ENCODE measurements around the gene ZYG11A.
A peak's percentile ranks its signal among the peaks of the same experiment; 100 is the strongest.

ZYG11A gene

GRCh38 chr1:52880206-52880605, 37.6 kb downstream of the ZYG11A start:
- no peak for DNase-seq

DNA sequence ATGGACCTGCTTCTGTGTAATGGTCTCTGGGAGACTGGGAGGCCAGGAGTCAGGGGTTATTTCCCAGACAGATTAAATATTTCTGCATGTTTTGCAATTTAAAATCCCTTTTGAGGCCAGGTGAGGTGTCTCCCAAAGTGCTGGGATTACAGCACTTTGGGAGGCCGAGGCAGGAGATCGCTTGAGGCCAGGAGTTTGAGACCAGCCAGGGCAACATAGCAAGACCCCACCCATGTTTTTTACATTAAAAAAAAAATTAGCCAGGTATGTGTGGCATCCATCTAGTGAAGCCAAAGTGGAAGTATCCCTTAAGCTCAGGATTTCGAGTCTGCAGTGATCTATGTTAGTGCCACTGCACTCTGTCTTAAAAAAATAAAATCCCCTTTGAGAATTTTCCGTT, 44.9 kb downstream of the ZYG11A start:
- DNase-seq = no peak

DNA sequence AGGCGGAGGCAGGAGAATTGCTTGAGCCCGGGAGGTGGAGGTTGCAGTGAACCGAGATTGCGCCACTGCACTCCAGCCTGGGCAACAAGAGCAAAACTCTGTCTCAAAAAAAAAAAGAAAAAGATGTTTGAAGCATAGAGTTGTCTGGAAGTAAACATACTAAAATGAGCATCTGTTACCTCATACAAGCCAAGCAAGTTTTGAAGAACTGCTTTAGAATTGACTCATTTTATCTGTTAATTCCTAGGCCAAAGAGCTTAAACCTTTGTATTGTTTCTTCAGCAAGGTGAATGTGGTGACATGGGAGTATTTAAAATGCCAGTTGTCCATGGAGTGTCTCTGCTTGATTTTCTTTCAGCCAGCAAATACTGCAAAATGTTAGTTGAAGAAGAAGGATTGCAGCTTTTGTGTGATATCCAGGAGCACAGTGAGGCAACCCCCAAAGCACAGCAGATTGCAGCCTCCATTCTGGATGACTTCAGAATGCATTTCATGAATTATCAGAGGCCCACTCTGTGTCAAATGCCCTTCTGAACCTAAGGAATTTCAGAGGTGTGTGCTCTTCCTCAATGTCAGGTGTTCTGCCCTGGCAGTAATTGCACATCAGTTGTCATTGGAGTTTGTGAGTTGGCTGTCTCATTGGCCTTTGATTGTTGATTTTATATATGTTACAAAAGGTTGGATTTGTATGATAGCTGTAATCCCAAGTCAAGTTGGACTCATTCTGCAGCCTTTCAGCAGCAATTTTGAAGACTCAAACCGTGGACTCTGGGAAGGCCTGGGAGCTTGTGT, 50.1 kb downstream of the ZYG11A start:
- DNase-seq = no peak

GRCh38 chr1:52899445-52899894, 56.9 kb downstream of the ZYG11A start:
- no peak for DNase-seq

GRCh38 chr1:52900402-52900801, 57.8 kb downstream of the ZYG11A start:
- DNase-seq = no peak

- no peak for DNase-seq
Observed at GRCh38 chr1:52901384-52901783, 58.8 kb downstream of the ZYG11A start.

DNA sequence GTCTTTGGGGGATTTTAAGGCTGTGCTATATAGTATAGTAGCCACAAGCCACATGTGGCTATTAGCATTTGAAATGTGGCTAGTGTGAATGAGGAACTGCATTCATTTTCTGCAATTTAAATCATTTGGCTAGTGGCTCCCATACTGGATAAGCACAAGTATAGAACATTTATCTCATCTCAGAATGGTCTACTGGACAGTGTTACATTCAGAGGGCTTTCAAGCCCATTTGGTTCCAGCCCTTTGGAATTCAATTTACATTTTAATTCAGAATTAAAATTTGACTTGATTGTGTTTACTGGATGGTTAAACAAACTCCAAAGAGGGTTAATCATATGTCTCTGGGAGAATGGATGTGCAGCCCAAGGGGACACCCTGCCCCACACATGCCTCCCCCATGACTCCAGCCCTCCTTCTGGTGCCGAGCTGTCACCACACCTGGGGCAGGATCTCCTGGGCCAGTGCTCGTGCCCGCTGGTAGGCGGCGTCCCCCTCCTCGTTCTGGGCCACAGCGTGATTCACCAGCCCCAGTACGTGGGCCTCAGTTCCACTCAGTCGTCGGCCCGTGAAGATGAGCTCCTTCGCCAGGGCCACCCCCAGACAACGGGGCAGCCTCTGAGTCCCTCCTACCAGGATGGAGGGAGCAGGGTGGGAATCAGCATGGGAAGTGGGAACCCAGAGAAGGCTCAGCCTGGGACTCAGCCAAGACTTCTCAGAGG, 61.8 kb downstream of the ZYG11A start:
- DNase-seq = no peak

DNA sequence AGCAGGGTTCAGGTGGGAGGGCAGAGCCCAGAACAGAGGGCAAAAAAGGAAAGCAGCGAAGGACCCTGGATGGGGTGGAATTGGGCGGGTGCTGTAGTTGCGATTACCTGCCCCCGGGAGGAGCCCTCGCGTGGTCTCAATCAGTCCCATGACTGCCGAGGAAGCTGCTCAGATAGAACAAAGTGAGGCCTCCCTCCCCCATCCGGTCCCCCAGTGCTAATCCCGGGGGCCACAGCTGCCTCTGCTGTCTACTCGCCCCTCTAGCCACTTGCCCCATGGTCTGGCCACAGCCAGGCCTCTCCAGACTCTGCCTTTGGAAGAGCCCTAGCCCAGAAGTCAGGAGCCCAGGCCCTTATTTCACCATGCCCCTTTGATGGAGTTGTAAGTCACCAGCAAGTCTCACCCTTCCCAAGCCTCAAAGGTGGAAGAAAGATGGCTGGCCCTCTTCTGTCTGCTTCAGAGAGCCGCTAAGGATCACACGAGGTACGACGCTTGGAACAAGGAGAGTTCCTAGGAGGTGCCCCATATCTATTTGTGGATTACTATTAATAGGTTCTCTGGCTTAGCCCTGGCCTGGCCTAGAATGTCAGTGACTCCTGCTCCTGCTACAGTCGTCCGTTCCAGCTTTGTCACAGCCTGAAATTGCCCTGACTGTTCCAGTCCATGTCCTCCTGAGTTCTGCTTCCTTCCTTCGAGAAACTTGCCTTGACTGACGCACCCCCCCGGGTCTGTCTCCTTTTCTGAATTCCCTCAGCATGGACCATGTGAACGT, 62.6 kb downstream of the ZYG11A start:
- peak; percentile 7 to 14 for DNase-seq

- no peak for DNase-seq
Observed at GRCh38 chr1:52906135-52906603, 63.6 kb downstream of the ZYG11A start.

DNA sequence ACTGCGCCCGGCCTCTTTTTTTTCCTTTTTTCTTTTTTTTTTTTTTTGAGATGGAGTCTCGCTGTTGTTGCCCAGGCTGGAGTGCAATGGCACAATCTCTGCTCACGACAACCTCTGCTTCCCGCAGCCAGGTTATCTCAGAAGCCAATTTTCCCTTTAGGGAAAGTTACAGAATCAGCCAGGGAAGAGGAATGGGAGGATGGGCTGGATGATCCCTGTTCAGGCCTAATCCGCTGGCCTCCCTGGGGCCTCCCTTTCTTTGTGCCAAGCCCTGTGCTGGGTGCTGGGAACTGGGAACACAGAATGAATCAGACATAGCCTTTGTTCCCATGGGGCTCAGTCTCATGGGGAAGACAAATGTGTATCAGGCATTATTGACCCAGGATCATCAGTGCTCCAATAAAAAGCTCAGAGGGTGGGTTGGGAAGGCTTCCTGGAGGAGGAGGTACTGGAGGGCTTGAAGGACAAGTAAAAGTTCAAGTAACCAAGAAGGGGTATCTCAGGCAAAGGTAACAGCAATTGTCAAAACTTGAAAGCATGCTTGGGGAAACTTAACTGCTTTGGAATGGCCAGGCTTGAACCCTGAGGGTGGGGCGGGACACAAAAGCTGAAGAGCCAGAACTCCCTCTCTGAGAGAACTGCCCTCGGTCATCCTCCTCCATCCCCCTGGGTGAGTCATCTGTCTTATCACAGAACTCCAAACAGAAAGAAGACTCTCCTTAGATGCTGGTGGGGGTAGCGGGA, 64.7 kb downstream of the ZYG11A start:
- no peak for DNase-seq

DNA sequence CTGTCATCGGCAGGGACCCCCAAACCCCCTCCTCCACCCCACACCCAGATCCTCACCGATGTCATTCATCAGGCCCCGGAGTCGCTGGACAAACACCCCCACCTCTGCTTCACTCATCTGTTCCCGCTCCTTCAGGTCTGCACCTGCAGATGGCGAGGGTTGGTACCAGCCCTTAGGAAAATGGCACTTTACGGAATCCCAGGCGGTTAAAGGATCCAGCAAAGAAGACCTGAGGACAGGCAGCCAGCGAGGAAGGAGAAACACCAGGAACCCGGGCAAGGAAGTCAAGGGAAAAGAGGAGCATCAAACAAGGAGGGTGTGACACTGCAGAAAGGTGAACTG, 65.2 kb downstream of the ZYG11A start:
- DNase-seq = no peak

DNA sequence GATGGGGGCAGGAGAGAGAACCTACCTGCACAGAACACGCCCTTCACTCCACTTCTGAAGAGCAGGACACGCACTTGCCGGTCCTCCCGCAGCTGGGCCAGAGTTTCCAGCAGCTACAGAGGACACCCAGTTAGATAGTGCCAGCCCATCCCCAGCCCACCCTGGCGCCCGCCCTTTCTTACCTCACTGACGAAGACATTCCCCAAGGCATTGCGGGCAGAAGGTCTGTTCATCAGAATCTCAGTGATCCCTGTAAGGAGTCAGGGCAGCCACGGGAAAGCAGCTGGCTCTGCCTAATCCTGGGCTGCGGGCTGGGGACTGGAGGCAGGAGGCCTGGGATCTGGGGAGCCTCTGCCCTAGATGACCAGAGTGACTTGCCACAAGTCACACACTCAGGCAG, 69.0 kb downstream of the ZYG11A start:
- no peak for DNase-seq

DNA sequence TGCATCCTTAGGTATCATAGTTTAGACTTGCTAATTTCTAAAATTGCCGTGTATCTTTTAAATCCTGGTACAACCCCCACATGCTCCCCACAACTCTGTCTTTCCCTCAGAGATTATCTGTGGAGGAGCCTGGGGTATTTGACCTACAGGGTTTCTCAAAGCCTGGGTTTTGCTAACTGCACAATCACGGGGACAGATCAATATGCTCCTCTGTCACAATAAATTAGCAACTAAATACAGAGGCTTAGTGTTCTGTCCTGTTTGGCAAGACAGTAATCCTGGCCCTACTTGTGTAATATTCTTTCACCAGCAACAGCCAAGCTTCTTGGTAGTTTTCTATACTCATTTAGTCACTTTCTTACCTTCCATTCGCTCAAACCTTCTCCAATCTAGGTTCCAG, 70.5 kb downstream of the ZYG11A start:
- DNase-seq = no peak

- no peak for DNase-seq
Observed at GRCh38 chr1:52913537-52913936, 71.0 kb downstream of the ZYG11A start.

- DNase-seq = no peak
Observed at GRCh38 chr1:52914463-52914862, 71.9 kb downstream of the ZYG11A start.

GRCh38 chr1:52915211-52915854, 72.8 kb downstream of the ZYG11A start:
- no peak for DNase-seq

DNA sequence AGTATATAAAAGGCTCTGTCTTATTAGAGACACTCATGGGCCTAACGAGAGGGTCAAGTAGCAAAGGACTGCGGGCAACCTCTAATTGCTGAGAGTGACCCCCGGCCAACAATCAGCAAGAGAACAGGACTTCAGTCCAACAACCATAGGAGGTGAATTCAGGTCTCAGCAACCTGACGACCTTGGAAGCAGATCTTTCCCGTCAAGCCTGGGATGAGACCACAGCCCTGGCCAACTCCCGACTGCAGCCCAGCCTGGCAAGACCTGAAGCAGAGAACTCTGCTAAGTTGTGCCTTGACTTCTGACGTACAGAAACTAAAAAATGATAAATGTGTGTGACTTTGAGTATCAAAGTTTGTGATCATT, 73.3 kb downstream of the ZYG11A start:
- no peak for DNase-seq

DNA sequence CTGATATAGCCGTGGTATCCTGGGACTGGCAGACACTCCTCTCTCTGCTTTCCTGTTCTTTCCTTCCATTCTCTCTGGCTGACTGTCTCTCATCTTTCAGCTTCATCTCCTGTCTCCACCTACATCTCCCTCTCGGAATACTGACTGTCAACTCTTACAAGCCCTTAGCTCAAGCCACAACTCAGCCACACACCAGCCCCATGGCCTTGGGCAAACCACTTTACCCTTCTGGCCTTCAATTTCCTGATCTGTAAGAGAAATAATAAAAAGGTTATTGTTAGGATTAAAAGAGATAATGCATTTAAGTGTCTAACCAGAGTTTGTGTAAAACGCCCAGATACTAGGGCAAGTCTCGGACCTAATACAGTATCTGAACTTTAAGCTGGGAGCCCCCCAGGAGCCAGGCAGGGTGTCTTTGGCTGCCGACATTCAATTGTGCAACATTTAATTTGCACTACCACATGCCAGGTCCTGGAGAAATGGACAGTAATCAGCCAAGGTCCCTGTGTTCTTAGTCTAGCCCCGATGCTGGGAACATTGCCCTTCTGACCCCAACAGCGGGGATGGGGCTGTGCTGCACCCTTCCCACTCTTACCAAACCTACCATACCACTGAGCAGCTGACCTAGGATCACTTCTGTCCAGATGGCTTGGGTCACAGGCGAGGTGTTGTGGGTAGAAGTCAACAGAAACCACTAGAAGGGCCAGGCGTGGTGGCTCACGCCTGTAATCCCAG, 73.8 kb downstream of the ZYG11A start:
- no peak for DNase-seq

- DNase-seq = no peak
Observed at GRCh38 chr1:52917156-52917555, 74.6 kb downstream of the ZYG11A start.

- no peak for DNase-seq
Observed at GRCh38 chr1:52917581-52917980, 75.0 kb downstream of the ZYG11A start.

- no peak for DNase-seq
Observed at GRCh38 chr1:52918201-52918600, 75.6 kb downstream of the ZYG11A start.
